GM11168 (cell line): ENCODE results near the gene KRTAP10-4.

Experiments used
- in situ Hi-C: fragments of 300-500 bp; cut with MboI; formaldehyde crosslinking; loops from one replicate; pipeline ENCODE4 v1.12.0; 2022; ENCODE audit warnings: low sequenced_read_pairs; ENCODE audit not compliant: unreplicated experiment

The KRTAP10-4 gene

GRCh38 chr21:44612669-44613229 is 39.2 kb downstream of the KRTAP10-4 start:
- in situ Hi-C loops: no loop called here

GRCh38 chr21:44613386-44614155 is 40.0 kb downstream of the KRTAP10-4 start:
- in situ Hi-C loops: no loop called here

- in situ Hi-C loops: no loop called here
These were observed 40.7 kb downstream of the KRTAP10-4 start for GRCh38 chr21:44614161-44614631.

GRCh38 chr21:44614961-44615391 is 41.4 kb downstream of the KRTAP10-4 start:
- in situ Hi-C loops: no loop called here

- in situ Hi-C loops: no loop called here
These were observed 41.9 kb downstream of the KRTAP10-4 start for GRCh38 chr21:44615466-44615865.

GRCh38 chr21:44615911-44616590 is 42.5 kb downstream of the KRTAP10-4 start:
- in situ Hi-C loops: no loop called here

- in situ Hi-C loops: no loop called here
These were observed 43.0 kb downstream of the KRTAP10-4 start for GRCh38 chr21:44616591-44616926.

GRCh38 chr21:44617071-44617501 is 43.6 kb downstream of the KRTAP10-4 start:
- in situ Hi-C loops: no loop called here

- in situ Hi-C loops: no loop called here
These were observed 45.0 kb downstream of the KRTAP10-4 start for GRCh38 chr21:44618504-44618903.

- in situ Hi-C loops: no loop called here
These were observed 45.4 kb downstream of the KRTAP10-4 start for GRCh38 chr21:44618909-44619308.

- in situ Hi-C loops: no loop called here
These were observed 46.4 kb downstream of the KRTAP10-4 start for GRCh38 chr21:44619886-44620285.

GRCh38 chr21:44623575-44623974 is 50.0 kb downstream of the KRTAP10-4 start:
- in situ Hi-C loops: no loop called here
